Thymus (tissue), 11 donors: ENCODE results near the gene COPS7B. TPM values are rescaled to one million over a fixed set of nuclear protein-coding genes. Genes with fewer than 3 reads are reported as not detected.

Experiments used
- DNase-seq, 9 donors: peaks; one replicate each; pipeline ENCODE4 v3.0.0-alpha.2; 2013; ENCODE audit warnings: low spot score in 9 of 9, low read depth in 6 of 9, missing footprints in 1 of 9
- H3K27ac ChIP-seq, 2 donors: one replicate each; pipeline ENCODE4 v1.5.1; 2013; ENCODE audit warnings: control low read depth in 1 of 2, low read depth in 1 of 2, low read length in 1 of 2, mild to moderate bottlenecking in 1 of 2, moderate library complexity in 1 of 2
- H3K27me3 ChIP-seq, 2 donors: one replicate each; pipeline ENCODE4 v1.5.1; 2013; ENCODE audit warnings: low read length in 1 of 2; ENCODE audit not compliant: control insufficient read depth in 2 of 2, insufficient read depth in 1 of 2
- H3K36me3 ChIP-seq, 2 donors: one replicate each; pipeline ENCODE4 v1.5.1; 2013; ENCODE audit warnings: low read length in 1 of 2, mild to moderate bottlenecking in 1 of 2, moderate library complexity in 1 of 2; ENCODE audit not compliant: control insufficient read depth in 2 of 2, insufficient read depth in 2 of 2
- H3K4me1 ChIP-seq, 2 donors: one replicate each; pipeline ENCODE4 v1.5.1; 2013; ENCODE audit warnings: low read length in 2 of 2; ENCODE audit not compliant: control insufficient read depth in 2 of 2, insufficient read depth in 2 of 2
- H3K4me3 ChIP-seq, 2 donors: one replicate each; pipeline ENCODE4 v1.5.1; 2013; ENCODE audit warnings: low read length in 2 of 2, control low read depth in 1 of 2, mild to moderate bottlenecking in 1 of 2
- H3K9me3 ChIP-seq, 2 donors: one replicate each; pipeline ENCODE4 v1.5.1; 2013; ENCODE audit warnings: low read length in 1 of 2, mild to moderate bottlenecking in 1 of 2; ENCODE audit not compliant: control insufficient read depth in 2 of 2, insufficient read depth in 1 of 2
- whole genome bisulfite sequencing: extraction: QIAGEN DNeasy Blood & Tissue Kit; methylation state at CpG from one replicate; pipeline ENCODE4 v1.1.7; 2013; 5-methylcytosine and 5-hydroxymethylcytosine counted together
- polyA plus RNA-seq: library from polyadenylated mRNA; stranded (reverse); fragments of 200-250 nt; gene quantifications from one replicate; pipeline ENCODE4 v1.2.3, GENCODE V29; 2013
- total RNA-seq: library from RNA; stranded (reverse); fragments of 120-200 nt; gene quantifications from one replicate; pipeline ENCODE4 v1.2.4, GENCODE V29; 2013
- donor health status: healthy.

COPS7B gene
- total and polyA plus RNA-seq, 2 donors = 18.6 to 29.0 TPM

- Histone ChIP-seq H3K4me3 (no peak overlapping the region), H3K36me3 (no peaks in the 10 kb centered on the region), H3K27me3 (no peaks in the 10 kb centered on the region), H3K27ac (no peak overlapping the region), H3K9me3 (no peaks in the 10 kb centered on the region), H3K4me1 (no peaks in the 10 kb centered on the region)
- DNase-seq = no peak
- 96% methylated on average over 9 of the region's 9 CpGs for WGBS
Measured at GRCh38 chr2:231854616-231855125, 68.4 kb downstream of the COPS7B start.

GRCh38 chr2:231856959-231857358 is 70.7 kb downstream of the COPS7B start:
- Histone ChIP-seq H3K4me3 (no peak overlapping the region), H3K9me3 (no peaks in the 10 kb centered on the region), H3K36me3 (no peaks in the 10 kb centered on the region), H3K27ac (no peak overlapping the region), H3K4me1 (no peaks in the 10 kb centered on the region), H3K27me3 (no peaks in the 10 kb centered on the region)
- WGBS = 93% methylated on average over 6 of the region's 6 CpGs
- DNase-seq = no peak

Other genes starting within 250 kb of the COPS7B start
- gene TEX44, start 193.6 kb upstream of the COPS7B start, total RNA-seq = not detected
- 0.02 TPM for gene TEX44, start 193.6 kb upstream of the COPS7B start, polyA plus RNA-seq
- 3,368 TPM for gene PTMA, start 77.9 kb upstream of the COPS7B start, total RNA-seq
- gene PTMA, start 77.9 kb upstream of the COPS7B start, polyA plus RNA-seq = 2,183 TPM
- 46.2 TPM for gene PDE6D, start 5.2 kb upstream of the COPS7B start, total RNA-seq
- gene PDE6D, start 5.2 kb upstream of the COPS7B start, polyA plus RNA-seq = 44.2 TPM
- 8.5 TPM for gene NPPC, start 140.0 kb downstream of the COPS7B start, total RNA-seq
- gene NPPC, start 140.0 kb downstream of the COPS7B start, polyA plus RNA-seq = 2.3 TPM
- gene DIS3L2, start 175.3 kb downstream of the COPS7B start, total RNA-seq = 21.6 TPM
- gene DIS3L2, start 175.3 kb downstream of the COPS7B start, polyA plus RNA-seq = 16.3 TPM